Activated T-helper 17 cell treated with anti-CD3 and anti-CD28 coated beads, Interleukin-2, amount 50 U/mL, for 72 hours (primary cell): ENCODE measurements around the gene SPARC. TPM values are rescaled to one million over a fixed set of nuclear protein-coding genes. Genes with fewer than 3 reads are reported as not detected.

Experiments
- ATAC-seq: fragments of 150-1000 bp; cut with Tn5 transposase; replicated peaks from 2 replicates; pipeline ENCODE4 v1.10.0; 2021; ENCODE audit warnings: mild to moderate bottlenecking, moderate library complexity
- H3K27ac Mint-ChIP-seq: one replicate; pipeline ENCODE4 v1.8.0; 2022; ENCODE audit warnings: mixed read lengths
- H3K27me3 Mint-ChIP-seq: one replicate; pipeline ENCODE4 v1.8.0; 2022; ENCODE audit warnings: mixed read lengths
- H3K36me3 Mint-ChIP-seq: one replicate; pipeline ENCODE4 v1.8.0; 2022; ENCODE audit warnings: low read depth, mild to moderate bottlenecking, mixed read lengths
- H3K4me1 Mint-ChIP-seq: one replicate; pipeline ENCODE4 v1.8.0; 2022; ENCODE audit warnings: mixed read lengths
- H3K4me3 Mint-ChIP-seq: one replicate; pipeline ENCODE4 v1.8.0; 2022; ENCODE audit warnings: mild to moderate bottlenecking, mixed read lengths
- H3K9me3 Mint-ChIP-seq: one replicate; pipeline ENCODE4 v1.8.0; 2022; ENCODE audit warnings: mixed read lengths
- total RNA-seq, 2 donors: library from RNA; stranded (reverse); gene quantifications; one replicate each; pipeline ENCODE4 v1.2.3, GENCODE V29; 2022

The SPARC gene
- total RNA-seq, 2 donors from 2014 or later: 0.26 TPM; not detected in 1

DNA sequence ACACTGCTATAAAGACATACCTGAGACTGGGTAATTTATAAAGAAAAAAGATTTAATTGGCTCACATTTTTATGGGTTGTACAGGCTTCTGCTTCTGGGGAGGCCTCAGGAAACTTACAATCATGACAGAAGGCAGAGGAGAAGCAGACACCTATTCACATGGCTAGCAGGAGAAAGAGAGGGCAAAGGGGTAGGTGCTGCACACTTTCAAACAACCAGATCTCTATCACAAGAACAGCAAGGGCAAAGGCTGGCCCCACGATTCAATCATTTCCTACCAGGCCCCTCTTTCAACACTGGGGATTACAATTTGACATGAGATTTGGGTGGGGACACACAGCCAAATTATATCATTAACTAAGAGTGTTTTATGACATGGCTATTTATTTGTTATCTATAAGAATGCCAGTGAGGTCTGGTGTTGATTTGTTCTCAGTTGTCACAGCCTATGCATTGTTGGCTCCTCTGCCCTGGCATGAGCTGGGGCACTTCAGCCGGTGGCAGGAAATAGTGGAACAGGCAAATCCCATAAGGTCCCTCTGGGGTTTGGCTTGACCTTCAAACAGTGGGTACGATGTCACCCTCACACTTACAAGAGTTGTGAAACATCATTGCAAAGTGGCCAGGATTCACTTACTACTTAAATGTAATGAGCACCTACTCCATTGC, 44.1 kb downstream of the SPARC start:
- ATAC-seq: no peak
- Mint-ChIP-seq H3K4me3 (no peak overlapping the region), H3K27me3 (peaks cover 5% of the 10 kb centered on the region), H3K4me1 (no peaks in the 10 kb centered on the region), H3K36me3 (no peaks in the 10 kb centered on the region), H3K27ac (no peak overlapping the region), H3K9me3 (no peaks in the 10 kb centered on the region)

DNA sequence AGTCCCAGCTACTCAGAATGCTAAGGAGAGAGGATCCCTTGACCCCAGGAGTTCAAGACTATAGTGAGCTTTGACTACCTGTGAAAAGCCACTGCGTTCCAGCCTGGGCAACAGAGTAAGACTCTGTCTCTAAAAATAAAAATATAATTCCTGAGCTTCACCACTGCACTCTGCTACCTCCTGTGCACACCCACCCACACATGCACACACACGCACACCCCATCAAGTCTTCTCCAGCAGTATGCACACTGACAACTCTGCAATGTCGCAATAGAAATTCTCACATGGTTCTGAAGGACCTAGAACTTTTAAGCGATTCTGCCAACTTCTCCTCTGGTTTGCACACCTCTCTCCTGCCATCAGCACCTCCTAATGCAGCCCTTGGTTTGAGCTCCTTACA, 48.1 kb downstream of the SPARC start:
- Mint-ChIP-seq H3K9me3 (no peaks in the 10 kb centered on the region), H3K4me3 (no peak overlapping the region), H3K27me3 (peaks cover 4% of the 10 kb centered on the region), H3K36me3 (no peaks in the 10 kb centered on the region), H3K27ac (no peak overlapping the region), H3K4me1 (no peaks in the 10 kb centered on the region)
- ATAC-seq: no peak

DNA sequence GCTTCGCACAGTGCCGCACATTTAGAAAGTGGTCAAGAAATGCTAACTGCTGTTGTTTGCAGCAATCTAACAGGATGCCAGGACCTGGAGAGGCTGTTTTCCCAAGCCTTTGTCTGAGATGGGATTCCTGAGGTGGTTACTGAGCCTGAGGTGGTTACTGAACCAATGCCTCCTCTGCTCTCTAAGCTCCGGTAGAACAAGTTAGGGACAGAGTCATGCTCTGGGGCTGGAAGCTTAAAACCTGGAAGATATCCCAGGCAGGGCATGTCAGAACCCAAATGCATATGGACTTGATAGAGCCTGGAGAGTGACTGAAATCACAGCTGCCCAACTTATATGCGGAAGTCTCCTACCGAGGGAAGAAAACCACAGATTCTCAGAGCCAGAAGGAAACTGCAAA, 49.0 kb downstream of the SPARC start:
- H3K4me3 Mint-ChIP-seq: no peak overlapping the region
- H3K4me1 Mint-ChIP-seq: no peaks in the 10 kb centered on the region
- no peaks in the 10 kb centered on the region for H3K36me3 Mint-ChIP-seq
- no peak overlapping the region for H3K27ac Mint-ChIP-seq
- peaks cover 4% of the 10 kb centered on the region for H3K27me3 Mint-ChIP-seq
- H3K9me3 Mint-ChIP-seq: no peaks in the 10 kb centered on the region
- no peak for ATAC-seq

DNA sequence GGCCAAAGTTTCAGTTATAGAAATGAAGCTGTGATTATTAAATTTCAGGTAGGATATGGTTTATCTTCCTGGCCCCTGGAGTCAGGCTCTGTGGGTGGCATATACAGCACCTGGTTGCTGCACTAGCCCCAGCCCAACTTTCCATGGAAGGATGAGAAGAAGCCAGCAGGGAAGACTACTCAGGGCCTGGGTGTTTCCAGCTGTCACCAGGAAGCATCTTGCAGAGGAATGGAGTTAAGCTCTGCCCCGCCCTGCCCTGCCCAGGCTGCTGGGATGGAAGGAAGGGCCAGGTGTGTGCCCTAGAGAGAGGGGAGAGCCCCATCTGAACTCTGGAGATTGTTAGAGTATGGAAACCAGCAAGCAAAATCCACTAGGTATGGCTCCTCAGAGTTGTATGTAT, 52.8 kb downstream of the SPARC start:
- Mint-ChIP-seq H3K36me3 (no peaks in the 10 kb centered on the region), H3K4me1 (no peaks in the 10 kb centered on the region), H3K4me3 (no peak overlapping the region), H3K9me3 (no peaks in the 10 kb centered on the region), H3K27me3 (peaks cover 10% of the 10 kb centered on the region), H3K27ac (no peak overlapping the region)
- no peak for ATAC-seq

DNA sequence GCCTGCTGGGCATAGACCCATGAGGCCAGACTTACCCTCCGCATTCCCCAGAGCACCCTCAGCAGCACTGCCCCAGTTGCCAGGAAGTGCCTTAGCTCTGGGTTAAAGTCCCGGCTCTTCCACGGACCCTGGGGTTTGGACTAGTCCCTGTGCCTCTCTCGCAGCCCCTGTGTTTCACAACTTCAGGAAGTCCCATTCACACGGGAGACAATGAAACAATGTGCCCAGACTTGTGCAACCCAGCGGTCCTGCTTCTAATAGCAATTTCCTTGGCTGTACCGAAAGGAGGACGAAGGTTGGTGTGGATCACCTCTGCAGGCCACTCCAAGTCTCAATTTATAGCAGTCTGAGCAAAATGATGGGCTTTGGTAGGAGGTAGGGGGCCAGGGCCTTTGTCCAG, 53.8 kb downstream of the SPARC start:
- H3K27me3 Mint-ChIP-seq: peaks cover 10% of the 10 kb centered on the region
- H3K27ac Mint-ChIP-seq: no peak overlapping the region
- ATAC-seq: no peak
- no peaks in the 10 kb centered on the region for H3K4me1 Mint-ChIP-seq
- no peak overlapping the region for H3K4me3 Mint-ChIP-seq
- no peaks in the 10 kb centered on the region for H3K9me3 Mint-ChIP-seq
- H3K36me3 Mint-ChIP-seq: no peaks in the 10 kb centered on the region

DNA sequence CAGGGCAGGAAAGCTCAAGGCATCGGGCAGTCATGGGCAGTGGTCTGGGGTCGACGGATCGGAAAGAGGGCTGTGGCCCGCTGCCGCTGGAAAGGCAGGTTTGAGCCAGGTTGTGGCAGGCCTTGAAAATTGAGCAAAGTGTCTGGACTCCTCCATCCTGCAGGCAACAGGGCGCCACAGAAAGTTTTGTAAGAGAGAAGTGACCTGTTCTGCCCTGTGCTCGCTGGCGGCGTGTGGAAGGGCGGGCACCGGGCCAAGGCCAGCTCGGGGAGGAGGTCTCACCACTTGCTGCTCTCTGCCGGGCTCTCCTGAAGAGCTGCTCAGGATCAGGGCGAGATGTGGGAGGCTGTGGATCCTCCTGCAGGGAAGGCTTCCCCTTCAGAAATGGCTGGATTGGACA, 54.2 kb downstream of the SPARC start:
- H3K36me3 Mint-ChIP-seq: no peaks in the 10 kb centered on the region
- no peak overlapping the region for H3K4me3 Mint-ChIP-seq
- no peaks in the 10 kb centered on the region for H3K4me1 Mint-ChIP-seq
- H3K27me3 Mint-ChIP-seq: peaks cover 12% of the 10 kb centered on the region
- no peak for ATAC-seq
- no peak overlapping the region for H3K27ac Mint-ChIP-seq
- H3K9me3 Mint-ChIP-seq: no peaks in the 10 kb centered on the region

DNA sequence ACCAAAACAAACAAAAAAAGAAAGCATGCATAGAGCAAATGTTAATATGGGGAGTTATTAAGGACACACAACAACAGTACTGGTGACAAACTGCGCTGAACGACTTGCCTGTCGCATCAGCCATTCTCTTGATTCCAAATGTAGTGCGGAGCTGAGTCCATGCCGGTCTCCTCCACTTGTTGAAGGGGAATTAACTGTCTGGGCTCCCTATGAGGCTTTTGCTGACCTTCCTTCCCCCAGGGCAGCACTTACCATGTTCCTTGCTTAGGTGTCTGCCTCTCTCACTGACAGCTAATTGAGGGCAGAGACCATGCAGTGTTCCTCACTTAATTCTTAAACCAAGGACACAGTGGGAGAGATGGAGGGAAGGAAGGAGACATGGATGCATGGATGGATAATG, 54.8 kb downstream of the SPARC start:
- Mint-ChIP-seq H3K4me3 (no peak overlapping the region), H3K27ac (no peak overlapping the region), H3K4me1 (no peaks in the 10 kb centered on the region), H3K9me3 (no peaks in the 10 kb centered on the region), H3K36me3 (no peaks in the 10 kb centered on the region), H3K27me3 (peaks cover 17% of the 10 kb centered on the region)
- no peak for ATAC-seq

DNA sequence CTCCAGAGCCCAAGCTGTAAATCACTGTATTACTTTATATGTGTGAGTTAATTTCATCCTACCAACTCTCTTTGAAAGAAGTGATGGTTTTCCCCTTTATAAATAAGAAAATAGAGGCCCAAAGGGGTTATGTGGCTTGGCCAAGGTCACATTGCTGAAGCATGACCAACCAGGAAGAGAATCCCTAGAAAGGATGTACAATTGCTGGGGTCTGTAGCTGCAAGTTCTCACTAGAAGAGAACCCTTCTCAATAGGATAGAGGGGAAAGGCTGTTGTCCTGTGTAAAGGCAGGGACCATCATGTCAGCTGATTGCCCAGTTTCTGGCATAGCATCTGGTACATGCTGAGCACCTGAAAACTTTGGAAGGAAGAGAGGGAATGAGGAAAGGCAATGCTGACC, 56.6 kb downstream of the SPARC start:
- H3K4me1 Mint-ChIP-seq: no peaks in the 10 kb centered on the region
- no peaks in the 10 kb centered on the region for H3K36me3 Mint-ChIP-seq
- no peak overlapping the region for H3K4me3 Mint-ChIP-seq
- ATAC-seq: no peak
- H3K27ac Mint-ChIP-seq: no peak overlapping the region
- peaks cover 17% of the 10 kb centered on the region for H3K27me3 Mint-ChIP-seq
- H3K9me3 Mint-ChIP-seq: no peaks in the 10 kb centered on the region

DNA sequence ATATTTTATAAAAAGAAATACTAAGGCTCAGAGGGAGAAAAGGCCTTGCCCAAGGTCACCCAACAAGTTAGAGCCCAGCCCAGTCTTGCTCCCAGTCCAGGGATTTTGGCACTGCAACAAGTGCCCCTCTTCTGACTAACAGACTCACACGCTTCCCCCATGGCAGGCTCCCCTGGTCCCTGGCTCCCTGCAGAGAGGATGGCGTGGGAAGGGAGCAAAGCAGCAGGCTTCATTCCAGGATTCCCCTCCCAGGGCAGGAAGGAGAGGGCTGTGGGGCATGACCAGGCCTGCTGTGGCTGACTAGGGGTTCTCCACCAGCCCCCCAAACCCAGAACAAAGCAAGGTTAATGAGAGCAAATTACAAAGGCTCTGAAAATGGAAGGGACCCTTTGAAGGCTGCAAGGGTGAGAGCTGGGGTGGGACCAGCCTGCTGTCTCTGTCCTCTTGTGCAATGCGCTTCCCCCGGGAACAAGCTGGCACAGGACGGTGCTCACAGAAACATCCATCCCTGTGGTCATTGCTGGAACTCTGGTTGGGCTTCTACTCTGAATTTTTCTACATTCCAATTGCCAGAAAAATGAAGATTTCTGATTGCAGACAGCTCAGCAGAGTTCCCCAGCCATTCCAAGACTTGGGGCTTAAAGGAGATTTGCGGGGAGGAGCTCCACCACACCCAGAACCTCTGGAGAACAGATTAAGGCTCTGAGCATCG, 58.4 kb downstream of the SPARC start:
- H3K36me3 Mint-ChIP-seq: no peaks in the 10 kb centered on the region
- no peaks in the 10 kb centered on the region for H3K9me3 Mint-ChIP-seq
- H3K4me1 Mint-ChIP-seq: no peaks in the 10 kb centered on the region
- ATAC-seq: no peak
- H3K27ac Mint-ChIP-seq: no peak overlapping the region
- peaks cover 13% of the 10 kb centered on the region for H3K27me3 Mint-ChIP-seq
- H3K4me3 Mint-ChIP-seq: no peak overlapping the region

DNA sequence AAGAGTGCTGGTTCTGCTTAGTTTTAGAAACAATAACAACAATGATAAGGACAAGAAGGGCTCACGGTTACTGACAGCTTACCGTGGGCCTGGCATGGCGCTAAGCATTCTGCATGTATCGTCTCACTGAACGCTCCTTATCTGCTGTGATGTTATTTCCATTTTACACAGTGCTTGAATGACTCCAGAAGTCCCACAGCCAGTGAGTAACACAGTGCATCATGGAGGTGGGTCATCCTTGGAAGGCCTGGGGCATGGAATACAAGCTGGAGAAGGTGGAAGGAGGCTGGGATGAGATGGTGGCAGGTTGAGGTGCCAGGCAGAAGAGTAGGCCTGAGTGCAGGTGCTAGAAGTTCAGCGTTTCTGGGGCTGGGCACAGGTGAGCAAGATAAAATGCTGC, 59.1 kb downstream of the SPARC start:
- no peaks in the 10 kb centered on the region for H3K36me3 Mint-ChIP-seq
- no peak overlapping the region for H3K4me3 Mint-ChIP-seq
- H3K4me1 Mint-ChIP-seq: no peaks in the 10 kb centered on the region
- no peak overlapping the region for H3K27ac Mint-ChIP-seq
- no peaks in the 10 kb centered on the region for H3K9me3 Mint-ChIP-seq
- peaks cover 13% of the 10 kb centered on the region for H3K27me3 Mint-ChIP-seq
- no peak for ATAC-seq

DNA sequence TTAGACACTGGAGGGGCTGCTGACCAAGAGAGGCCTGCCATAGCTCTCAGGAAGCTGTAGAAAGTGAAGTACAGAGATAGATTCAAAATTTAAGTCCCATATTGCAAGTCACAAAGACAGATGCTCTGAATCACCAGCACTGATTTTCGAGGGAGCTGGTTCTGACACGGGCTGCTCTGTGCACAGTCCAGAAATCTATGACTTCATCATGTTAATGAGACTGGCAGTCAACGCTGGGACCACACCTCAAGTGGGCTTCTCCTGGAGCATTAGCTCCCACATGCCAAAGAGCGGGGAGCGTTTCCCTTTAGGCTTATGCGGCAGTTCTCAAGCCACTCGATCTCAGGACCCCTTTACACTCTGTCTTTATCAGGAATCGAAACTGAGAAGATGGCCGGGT, 61.4 kb downstream of the SPARC start:
- peaks cover 16% of the 10 kb centered on the region for H3K27me3 Mint-ChIP-seq
- no peaks in the 10 kb centered on the region for H3K36me3 Mint-ChIP-seq
- no peak for ATAC-seq
- H3K9me3 Mint-ChIP-seq: no peaks in the 10 kb centered on the region
- no peak overlapping the region for H3K27ac Mint-ChIP-seq
- H3K4me3 Mint-ChIP-seq: no peak overlapping the region
- H3K4me1 Mint-ChIP-seq: no peaks in the 10 kb centered on the region

DNA sequence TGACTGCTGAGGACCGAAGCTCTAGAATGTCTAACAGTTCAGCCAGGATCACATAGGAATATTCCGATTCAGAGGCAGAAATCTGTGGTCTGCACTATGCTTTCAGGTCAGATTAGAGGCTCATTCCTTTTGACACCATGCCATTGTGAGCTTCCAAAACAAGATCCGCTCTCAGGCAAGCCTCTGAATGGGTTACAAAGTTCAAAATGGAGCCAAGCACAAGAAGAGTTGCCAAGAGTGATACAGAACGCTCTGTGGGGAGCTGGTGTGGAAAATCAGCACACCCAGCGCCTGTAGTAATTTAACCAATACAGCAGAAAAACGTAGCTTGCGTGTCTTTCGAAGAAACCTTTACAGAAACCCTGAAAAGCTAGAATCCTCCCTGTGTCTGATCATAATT, 62.2 kb downstream of the SPARC start:
- H3K9me3 Mint-ChIP-seq: no peaks in the 10 kb centered on the region
- H3K27me3 Mint-ChIP-seq: peaks cover 16% of the 10 kb centered on the region
- no peak overlapping the region for H3K4me3 Mint-ChIP-seq
- no peak for ATAC-seq
- no peaks in the 10 kb centered on the region for H3K4me1 Mint-ChIP-seq
- no peak overlapping the region for H3K27ac Mint-ChIP-seq
- no peaks in the 10 kb centered on the region for H3K36me3 Mint-ChIP-seq

DNA sequence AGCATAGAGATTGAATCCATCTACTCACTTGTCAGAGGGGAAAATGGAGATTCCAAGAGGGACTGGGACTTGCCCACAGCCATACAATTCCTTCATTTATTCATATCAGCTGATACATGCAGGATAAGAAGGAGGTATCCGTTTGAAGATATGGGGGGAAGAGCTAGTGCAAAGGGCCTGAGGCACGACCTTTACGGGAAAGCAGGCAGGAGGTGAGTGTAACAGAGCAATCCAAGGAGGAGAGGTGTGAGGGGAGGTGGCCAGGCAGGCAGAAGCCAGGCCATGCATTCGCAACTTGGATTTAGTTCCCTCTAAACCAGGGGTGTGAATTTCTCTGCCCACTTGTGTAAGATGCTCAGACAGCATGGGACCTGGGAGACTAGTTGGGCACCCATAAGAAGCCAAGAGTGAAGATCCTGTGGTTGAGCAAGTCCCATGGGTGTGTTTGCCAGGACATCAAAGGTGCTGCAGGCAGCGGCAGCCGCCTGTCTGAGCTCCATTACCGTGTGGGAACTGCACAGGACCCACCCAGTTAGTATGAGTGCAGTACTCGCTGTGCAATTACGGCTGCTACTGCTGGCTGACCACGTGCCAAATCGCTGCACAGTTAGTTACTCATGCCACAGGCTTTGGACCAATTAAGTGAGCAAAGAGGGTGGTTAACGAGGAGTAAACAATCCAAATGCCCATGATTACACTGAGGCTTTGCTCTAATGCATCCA, 64.2 kb downstream of the SPARC start:
- H3K4me3 Mint-ChIP-seq: no peak overlapping the region
- H3K36me3 Mint-ChIP-seq: no peaks in the 10 kb centered on the region
- ATAC-seq: no peak
- no peak overlapping the region for H3K27ac Mint-ChIP-seq
- H3K4me1 Mint-ChIP-seq: no peaks in the 10 kb centered on the region
- H3K9me3 Mint-ChIP-seq: no peaks in the 10 kb centered on the region
- H3K27me3 Mint-ChIP-seq: peaks cover 14% of the 10 kb centered on the region

DNA sequence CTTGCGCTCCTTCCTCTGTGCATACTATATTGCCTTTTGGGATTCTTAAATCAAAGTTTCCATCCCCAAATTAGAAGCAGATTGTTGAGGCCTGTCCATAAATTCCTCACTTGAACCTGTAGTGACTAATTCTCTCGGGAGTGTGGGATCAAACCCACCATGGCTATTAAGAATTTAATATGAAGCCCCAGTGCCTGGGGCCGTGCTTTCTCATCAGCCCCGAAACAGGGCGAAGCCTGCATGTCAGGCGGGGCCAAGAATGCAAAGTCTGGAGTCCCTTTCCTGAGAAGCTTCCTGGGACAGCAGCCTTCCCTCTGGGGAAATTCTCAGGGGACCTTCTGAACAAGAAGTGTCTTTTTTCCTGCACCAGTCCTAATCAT, 66.3 kb downstream of the SPARC start:
- Mint-ChIP-seq H3K36me3 (no peaks in the 10 kb centered on the region), H3K9me3 (no peaks in the 10 kb centered on the region), H3K27me3 (peaks cover 12% of the 10 kb centered on the region), H3K4me1 (peaks cover 5% of the 10 kb centered on the region), H3K27ac (no peak overlapping the region), H3K4me3 (no peak overlapping the region)
- ATAC-seq: no peak

DNA sequence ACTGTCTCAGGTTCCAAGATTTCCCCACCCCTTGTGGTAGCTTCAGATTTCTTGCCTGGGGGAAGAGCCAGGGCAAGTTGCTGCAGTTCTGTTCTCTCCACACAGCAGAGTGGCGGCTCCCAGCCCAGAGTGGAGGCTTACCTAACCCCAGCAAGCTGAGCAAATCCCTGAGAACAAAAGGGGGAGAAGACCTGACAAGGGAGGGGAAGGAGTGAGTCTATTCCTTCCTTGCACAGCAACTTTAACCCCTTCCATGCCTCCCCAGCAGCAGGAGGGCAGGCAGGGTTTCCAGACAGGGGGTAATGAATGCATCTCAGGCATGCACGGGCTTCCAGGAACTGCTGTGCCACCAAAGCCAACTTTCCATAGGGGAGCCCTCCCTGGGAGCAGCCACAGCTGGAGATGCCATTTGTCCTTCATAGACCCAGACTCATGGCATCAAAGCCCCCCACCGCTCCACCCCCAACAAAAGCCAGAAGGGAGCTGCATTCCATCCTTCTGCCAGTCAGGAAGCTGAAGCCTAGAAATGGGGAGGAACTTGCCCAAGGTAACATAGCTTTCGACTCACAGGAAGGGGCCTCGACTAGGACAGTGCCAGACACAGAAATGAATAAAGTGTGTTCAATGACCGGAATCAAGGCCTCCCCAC, 66.8 kb downstream of the SPARC start:
- Mint-ChIP-seq H3K27ac (no peak overlapping the region), H3K4me3 (no peak overlapping the region), H3K36me3 (no peaks in the 10 kb centered on the region), H3K4me1 (peaks cover 8% of the 10 kb centered on the region), H3K27me3 (peaks cover 12% of the 10 kb centered on the region), H3K9me3 (no peaks in the 10 kb centered on the region)
- ATAC-seq: no peak
